Measurements from ENCODE around the gene HGS. TPM values are rescaled to one million over a fixed set of nuclear protein-coding genes. Genes with fewer than 3 reads are reported as not detected.

The HGS gene
- total and polyA plus RNA-seq, 2 of the 13 experiments (the other 11 are each of a cell fraction or from before 2014, with no cell fraction given) = 73.3 to 78.1 TPM

GRCh38 chr17:81713004-81713555, 29.3 kb downstream of the HGS start (continued):
- TF ChIP-seq AKNA (CRISPR knock-in tag; IDR thresholded peaks at IDR 0.05; ENCODE audit: borderline replicate concordance) (no peak), ATF2 (CRISPR knock-in tag; IDR thresholded peaks at IDR 0.05) (no peak), HNRNPH1 (optimal IDR thresholded peaks at IDR 0.05; ENCODE audit: low read depth, low read length) (no peak), ZNF768 (CRISPR knock-in tag; IDR thresholded peaks at IDR 0.05) (no peak), KLF11 (CRISPR knock-in tag; IDR thresholded peaks at IDR 0.05) (no peak), NRL (CRISPR knock-in tag; IDR thresholded peaks at IDR 0.05; ENCODE audit: borderline replicate concordance) (no peak), FOXO1 (CRISPR knock-in tag; IDR thresholded peaks at IDR 0.05) (0 out of 2 replicates have a peak, but pooled peaks have one; percentile 9), ARID4A (CRISPR knock-in tag; IDR thresholded peaks at IDR 0.05; ENCODE audit: borderline replicate concordance) (no peak), DNMT3B (CRISPR knock-in tag; conservative IDR thresholded peaks at IDR 0.05) (0 out of 2 replicates have a peak, but pooled peaks have one; percentile 26), ZNF879 (CRISPR knock-in tag; IDR thresholded peaks at IDR 0.05) (no peak; the same call in 1 of the 2 replicates), MED1 (CRISPR knock-in tag; IDR thresholded peaks at IDR 0.05) (no peak), DMAP1 (CRISPR knock-in tag; IDR thresholded peaks at IDR 0.05) (no peak), SRSF9 (IDR thresholded peaks at IDR 0.05; ENCODE audit: borderline replicate concordance, insufficient read depth, low read depth, low read length, poor library complexity, severe bottlenecking) (no peak), ZSCAN30 (CRISPR knock-in tag; IDR thresholded peaks at IDR 0.05) (no peak), JUN (CRISPR knock-in tag; IDR thresholded peaks at IDR 0.05) (no peak), HMG20B (CRISPR knock-in tag; conservative IDR thresholded peaks at IDR 0.05) (no peak), ZNF234 (CRISPR knock-in tag; conservative IDR thresholded peaks at IDR 0.05) (0 out of 2 replicates have a peak, but pooled peaks have one; percentile 5), SAP130 (CRISPR knock-in tag; IDR thresholded peaks at IDR 0.05; ENCODE audit: low read depth) (no peak)
